Measurements from ENCODE around the gene CHRNB1. TPM values are rescaled to one million over a fixed set of nuclear protein-coding genes. Genes with fewer than 3 reads are reported as not detected.

CHRNB1 gene
- total RNA-seq, 2 experiments from 2014 or later = 1.6 to 2.2 TPM

DNA sequence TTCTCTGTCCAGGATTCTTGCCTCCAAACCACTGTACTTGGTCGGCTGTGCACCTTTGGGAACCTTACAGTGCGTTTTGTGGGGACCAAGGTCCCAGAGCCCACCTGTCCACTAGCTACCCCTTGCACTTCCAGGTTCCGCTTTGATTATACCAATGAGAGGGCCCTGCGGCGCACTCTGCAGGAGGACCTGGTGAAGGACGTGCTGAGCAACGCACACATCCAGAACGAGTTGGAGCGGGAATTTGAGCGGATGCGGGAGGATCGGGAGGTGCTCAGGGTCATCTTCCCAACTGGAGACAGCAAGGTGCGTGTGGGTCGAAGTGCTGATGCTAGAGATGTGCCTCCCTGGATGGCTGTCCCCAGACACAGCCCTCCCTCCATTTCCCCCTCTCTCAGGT is 58.1 kb downstream of the CHRNB1 start:
- Mint-ChIP-seq H3K4me1 (ENCODE audit: low read depth) (no peaks in the 10 kb centered on the region), H3K9me3 (no peaks in the 10 kb centered on the region), H3K27ac (no peak overlapping the region), H3K27me3 (no peaks in the 10 kb centered on the region), H3K36me3 (ENCODE audit: low read depth) (peaks cover 94% of the 10 kb centered on the region), H3K4me3 (no peak overlapping the region)
- TF ChIP-seq, protein P1, sequence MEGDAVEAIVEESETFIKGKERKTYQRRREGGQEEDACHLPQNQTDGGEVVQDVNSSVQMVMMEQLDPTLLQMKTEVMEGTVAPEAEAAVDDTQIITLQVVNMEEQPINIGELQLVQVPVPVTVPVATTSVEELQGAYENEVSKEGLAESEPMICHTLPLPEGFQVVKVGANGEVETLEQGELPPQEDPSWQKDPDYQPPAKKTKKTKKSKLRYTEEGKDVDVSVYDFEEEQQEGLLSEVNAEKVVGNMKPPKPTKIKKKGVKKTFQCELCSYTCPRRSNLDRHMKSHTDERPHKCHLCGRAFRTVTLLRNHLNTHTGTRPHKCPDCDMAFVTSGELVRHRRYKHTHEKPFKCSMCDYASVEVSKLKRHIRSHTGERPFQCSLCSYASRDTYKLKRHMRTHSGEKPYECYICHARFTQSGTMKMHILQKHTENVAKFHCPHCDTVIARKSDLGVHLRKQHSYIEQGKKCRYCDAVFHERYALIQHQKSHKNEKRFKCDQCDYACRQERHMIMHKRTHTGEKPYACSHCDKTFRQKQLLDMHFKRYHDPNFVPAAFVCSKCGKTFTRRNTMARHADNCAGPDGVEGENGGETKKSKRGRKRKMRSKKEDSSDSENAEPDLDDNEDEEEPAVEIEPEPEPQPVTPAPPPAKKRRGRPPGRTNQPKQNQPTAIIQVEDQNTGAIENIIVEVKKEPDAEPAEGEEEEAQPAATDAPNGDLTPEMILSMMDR (IDR thresholded peaks at IDR 0.05) = no peak
- Histone ChIP-seq H3K4me1 (ENCODE audit: insufficient read depth, low read length) (no peaks in the 10 kb centered on the region), H3K36me3 (ENCODE audit: insufficient read depth, low read length) (peaks cover 96% of the 10 kb centered on the region), H3K27me3 (ENCODE audit: control insufficient read depth in 1 of 2, insufficient read depth in 2 of 2, low read length in 2 of 2) (no peaks in the 10 kb centered on the region), H3K27ac (ENCODE audit: low read depth in 1 of 2, low read length in 2 of 2) (no peak overlapping the region), H3K4me3 (ENCODE audit: low read length) (no peak overlapping the region), H3K9me3 (ENCODE audit: control insufficient read depth in 1 of 2, insufficient read depth in 1 of 2, low read length in 2 of 2) (no peaks in the 10 kb centered on the region)
- peak in 4 of 14 experiments; percentile 21 to 42 (median 34) for DNase-seq
- peak; percentile 39 for ATAC-seq (ENCODE audit: poor library complexity)
- POLR2A ChIA-PET = no interaction called here
- CTCF ChIA-PET = interaction anchor here (1.2 kb wide), 1 partner anchor 66 kb away, joined by 6 read pairs; no protein-coding TSS in a partner anchor
- intact Hi-C loops (cut with DNase I, micrococcal nuclease) = loop anchor here (2.0 to 5.0 kb wide), 2 partner anchors 66 to 146 kb away; partner anchors contain the start of gene TMEM95 (in 1 of the 2)

DNA sequence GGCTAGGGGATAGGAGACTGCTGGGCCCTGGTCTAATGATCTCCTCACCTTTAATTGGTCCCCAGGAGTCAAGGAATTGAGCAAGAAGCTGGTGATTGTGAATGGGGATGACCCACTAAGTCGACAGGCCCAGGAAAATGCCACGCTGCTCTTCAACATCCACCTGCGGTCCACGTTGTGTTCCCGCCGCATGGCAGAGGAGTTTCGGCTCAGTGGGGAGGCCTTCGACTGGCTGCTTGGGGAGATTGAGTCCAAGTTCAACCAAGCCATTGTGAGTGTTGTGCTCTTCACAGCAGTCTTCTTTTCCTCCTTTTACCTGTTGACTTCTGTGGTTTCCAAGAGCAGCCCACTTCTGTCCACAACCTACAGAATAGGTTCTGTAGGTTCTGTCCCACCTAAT is 58.7 kb downstream of the CHRNB1 start:
- no peak for DNase-seq
- POLR2A ChIA-PET = no interaction called here

More for the DNA sequence above, 58.7 kb downstream of the CHRNB1 start:
- Histone ChIP-seq H3K9me3 (ENCODE audit: control insufficient read depth in 1 of 2, insufficient read depth in 1 of 2, low read length in 2 of 2) (no peaks in the 10 kb centered on the region), H3K36me3 (ENCODE audit: insufficient read depth, low read length) (peaks cover 96% of the 10 kb centered on the region), H3K4me3 (ENCODE audit: low read length) (no peak overlapping the region), H3K27ac (ENCODE audit: low read depth in 1 of 2, low read length in 2 of 2) (no peak overlapping the region), H3K4me1 (ENCODE audit: insufficient read depth, low read length) (no peaks in the 10 kb centered on the region), H3K27me3 (ENCODE audit: control insufficient read depth in 1 of 2, insufficient read depth in 2 of 2, low read length in 2 of 2) (no peaks in the 10 kb centered on the region)
- CTCF ChIA-PET = no interaction called here
- no peaks in the 10 kb centered on the region for H3K4me1 Mint-ChIP-seq (ENCODE audit: low read depth)
- intact Hi-C loops (cut with DNase I, micrococcal nuclease) = loop anchor here (2.0 to 5.0 kb wide), 2 partner anchors 67 to 146 kb away; partner anchors contain the start of gene TMEM95 (in 1 of the 2)
- TF ChIP-seq, protein P1 (IDR thresholded peaks at IDR 0.05) = no peak
- no peaks in the 10 kb centered on the region for H3K9me3 Mint-ChIP-seq
- H3K27me3 Mint-ChIP-seq = no peaks in the 10 kb centered on the region
- H3K4me3 Mint-ChIP-seq = no peak overlapping the region
- H3K36me3 Mint-ChIP-seq (ENCODE audit: low read depth) = peaks cover 94% of the 10 kb centered on the region
- H3K27ac Mint-ChIP-seq = no peak overlapping the region
- ATAC-seq (ENCODE audit: poor library complexity) = no peak

Other genes with a start within 250 kb of the CHRNB1 start
- 10 to 100 TPM; 10.2 to 11.0 TPM for gene DLG4, start 225.2 kb upstream of the CHRNB1 start, total RNA-seq
- gene ACADVL, start 225.1 kb upstream of the CHRNB1 start, total RNA-seq = 100 to 1,000 TPM; 237 to 257 TPM
- 10 to 100 TPM; 40.9 to 41.3 TPM for gene DVL2, start 210.5 kb upstream of the CHRNB1 start, total RNA-seq
- gene PHF23, start 205.6 kb upstream of the CHRNB1 start, total RNA-seq = 1 to 10 TPM; 4.5 to 5.1 TPM
- gene GABARAP, start 202.6 kb upstream of the CHRNB1 start, total RNA-seq = 100 to 1,000 TPM; 182 to 195 TPM
- 10 to 100 TPM; 79.3 to 80.7 TPM for gene CTDNEP1, start 193.3 kb upstream of the CHRNB1 start, total RNA-seq
- gene ELP5, start 192.8 kb upstream of the CHRNB1 start, total RNA-seq = 10 to 100 TPM; 20.1 to 21.3 TPM
- gene CLDN7, start 182.6 kb upstream of the CHRNB1 start, total RNA-seq = 1 to 10 TPM; 1.1 to 1.2 TPM
- not detected for gene SLC2A4, start 163.3 kb upstream of the CHRNB1 start, total RNA-seq
- gene YBX2, start 150.4 kb upstream of the CHRNB1 start, total RNA-seq = under 1 TPM in 1 of 2 experiments, not detected in 1; 0.56 TPM
- gene EIF5A, start 137.4 kb upstream of the CHRNB1 start, total RNA-seq = 100 to 1,000 TPM; 471 to 480 TPM
- gene GPS2, start 129.7 kb upstream of the CHRNB1 start, total RNA-seq = 100 to 1,000 TPM; 122 to 140 TPM
- 10 to 100 TPM; 29.0 to 30.8 TPM for gene NEURL4, start 115.7 kb upstream of the CHRNB1 start, total RNA-seq
- gene ACAP1, start 108.5 kb upstream of the CHRNB1 start, total RNA-seq = 100 to 1,000 TPM; 565 to 575 TPM
- gene KCTD11, start 92.9 kb upstream of the CHRNB1 start, total RNA-seq = 1 to 10 TPM; 1.3 to 1.6 TPM
- gene TMEM95, start 89.9 kb upstream of the CHRNB1 start, total RNA-seq = not detected
- 10 to 100 TPM; 11.0 to 12.4 TPM for gene TNK1, start 64.0 kb upstream of the CHRNB1 start, total RNA-seq
- 10 to 100 TPM; 66.3 to 70.3 TPM for gene PLSCR3, start 50.5 kb upstream of the CHRNB1 start, total RNA-seq
- 10 to 100 TPM; 29.0 to 29.4 TPM for gene TMEM256, start 41.0 kb upstream of the CHRNB1 start, total RNA-seq
- 1 to 10 TPM; 7.6 to 8.4 TPM for gene NLGN2, start 37.2 kb upstream of the CHRNB1 start, total RNA-seq
- gene SPEM1, start 24.7 kb upstream of the CHRNB1 start, total RNA-seq = not detected
- gene SPEM2, start 19.4 kb upstream of the CHRNB1 start, total RNA-seq = not detected
- not detected for gene SPEM3, start 16.2 kb upstream of the CHRNB1 start, total RNA-seq
- 1 to 10 TPM; 6.8 to 7.1 TPM for gene TMEM102, start 9.6 kb upstream of the CHRNB1 start, total RNA-seq
- gene FGF11, start 5.5 kb upstream of the CHRNB1 start, total RNA-seq = 1 to 10 TPM; 1.5 to 1.7 TPM
- gene ZBTB4, start 34.6 kb downstream of the CHRNB1 start, total RNA-seq = 10 to 100 TPM; 55.1 to 55.6 TPM
- under 1 TPM in 1 of 2 experiments, not detected in 1; 0.17 TPM for gene SLC35G6, start 36.4 kb downstream of the CHRNB1 start, total RNA-seq
- 100 to 1,000 TPM; 491 to 501 TPM for gene POLR2A, start 39.3 kb downstream of the CHRNB1 start, total RNA-seq
- 10 to 100 TPM; 17.0 to 19.1 TPM for gene TNFSF12, start 104.0 kb downstream of the CHRNB1 start, total RNA-seq
- 1 to 10 TPM; 1.1 to 1.7 TPM for gene TNFSF13, start 113.7 kb downstream of the CHRNB1 start, total RNA-seq
- 10 to 100 TPM; 27.7 to 28.9 TPM for gene SENP3, start 116.9 kb downstream of the CHRNB1 start, total RNA-seq
- under 1 TPM; 0.33 to 0.95 TPM for gene CD68, start 134.6 kb downstream of the CHRNB1 start, total RNA-seq
- gene MPDU1, start 138.8 kb downstream of the CHRNB1 start, total RNA-seq = 10 to 100 TPM; 12.0 to 12.9 TPM
- under 1 TPM in 1 of 2 experiments, not detected in 1; 0.30 TPM for gene SOX15, start 145.0 kb downstream of the CHRNB1 start, total RNA-seq
- 10 to 100 TPM; 20.6 to 22.5 TPM for gene FXR2, start 169.8 kb downstream of the CHRNB1 start, total RNA-seq
- gene SAT2, start 182.8 kb downstream of the CHRNB1 start, total RNA-seq = 10 to 100 TPM; 55.7 to 60.3 TPM
- gene SHBG, start 185.1 kb downstream of the CHRNB1 start, total RNA-seq = not detected
- gene ATP1B2, start 205.9 kb downstream of the CHRNB1 start, total RNA-seq = under 1 TPM; 0.17 to 0.69 TPM
- gene TP53, start 242.4 kb downstream of the CHRNB1 start, total RNA-seq = 10 to 100 TPM; 25.8 to 26.0 TPM
- 1 to 10 TPM; 3.9 to 4.0 TPM for gene WRAP53, start 243.4 kb downstream of the CHRNB1 start, total RNA-seq